ENCODE measurements around the gene SLC38A3. TPM values are rescaled to one million over a fixed set of nuclear protein-coding genes. Genes with fewer than 3 reads are reported as not detected.

The SLC38A3 gene
- total and polyA plus RNA-seq, 2 of the 8 experiments (the other 6 are each of a cell fraction or from before 2014, with no cell fraction given): 1.2 to 3.7 TPM

DNA sequence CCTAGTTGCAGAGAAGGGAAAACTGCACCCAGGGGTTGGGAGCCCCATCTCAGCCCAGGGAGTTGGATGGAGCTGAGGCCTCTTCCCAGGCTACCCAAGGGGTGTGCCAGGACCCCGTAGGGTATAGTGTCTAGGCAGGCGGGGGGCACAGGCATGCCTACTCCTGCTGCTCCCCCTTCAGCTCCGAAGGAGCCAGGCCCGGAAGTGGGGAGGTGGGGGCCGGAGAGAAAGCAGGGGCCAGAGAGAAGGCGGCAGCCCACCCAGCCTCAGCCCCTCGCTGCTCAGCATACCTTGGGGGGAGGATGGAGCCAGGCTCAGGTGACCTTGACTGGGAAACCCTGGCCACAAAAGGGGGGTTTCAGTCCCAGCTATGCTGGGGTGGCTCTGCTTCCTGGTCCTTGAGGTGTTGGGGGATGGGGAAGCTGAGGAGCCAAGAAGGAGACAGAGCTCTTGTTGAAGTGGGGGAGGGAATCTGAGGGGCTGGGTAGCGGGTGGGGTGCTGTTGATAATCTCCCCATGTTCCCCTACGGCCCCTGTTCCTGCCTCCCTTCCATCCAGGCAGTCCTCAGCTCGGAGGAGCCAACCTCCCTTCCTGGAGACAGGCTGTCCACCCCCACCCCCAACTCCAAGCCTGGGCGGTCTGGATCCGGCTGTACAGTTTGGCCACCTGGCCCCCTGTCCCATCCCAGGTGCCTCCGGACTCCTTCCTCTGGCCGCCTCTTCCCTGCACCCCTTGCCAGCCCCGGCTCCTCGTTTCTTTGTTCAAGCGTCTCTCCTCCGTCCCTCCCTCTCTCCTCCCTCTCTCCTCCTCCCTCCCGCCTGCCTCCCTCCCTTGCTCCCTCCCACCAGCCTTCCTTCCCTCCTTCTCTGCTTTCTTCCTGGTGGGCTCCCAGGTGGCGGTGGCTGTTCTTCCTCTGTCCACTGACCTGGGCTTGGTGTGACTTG, 48.2 kb upstream of the SLC38A3 start:
- WGBS, 2 experiments (ENCODE audit: extremely low coverage in 1 of 2, insufficient coverage in 1 of 2, insufficient read length in 1 of 2, insufficient replicate concordance in 2 of 2, low coverage in 1 of 2, low lambda C conversion rate in 2 of 2, missing lambda C conversion rate in 1 of 2): 10% methylated on average over 15 of the region's 20 CpGs; no CpG with 5 or more reads in 1 of the 2 experiments
- Histone ChIP-seq H3K9ac (replicated peaks in 1 of 4; ENCODE audit: extremely low read depth in 1 of 4, low read depth in 3 of 4, low read length in 3 of 4) (peak overlapping the region in 2 of 4 experiments; percentile 51 to 54; a peak in 4 of 7 replicates), H3K4me3 (ENCODE audit: extremely low read depth in 1 of 4, insufficient read depth in 2 of 4, low read depth in 3 of 4, low read length in 4 of 4) (peak overlapping the region; percentile 69 to 78 (median 72)), H4K8ac (ENCODE audit: extremely low read depth, insufficient read depth, low read length) (peak overlapping the region; percentile 32; the same call in 1 of the 2 replicates), H3K23ac (ENCODE audit: insufficient read length) (no peak overlapping the region), H2BK20ac (ENCODE audit: low read length) (peak overlapping the region; percentile 55; the same call in 1 of the 2 replicates), H3K27me3 (replicated peaks in 1 of 4; ENCODE audit: control insufficient read depth in 3 of 4, extremely low read depth in 1 of 4, insufficient read depth in 3 of 4, low read length in 3 of 4) (peaks cover 2 to 19% (median 15%) of the 10 kb centered on the region in 4 experiments; a peak in 6 of 7 replicates), H3K9me3 (ENCODE audit: insufficient read depth in 2 of 2, low read depth in 1 of 2, low read length in 1 of 2) (no peaks in the 10 kb centered on the region), H3K4ac (replicated peaks; ENCODE audit: insufficient read length, low read depth, low read length) (peak overlapping the region; percentile 98), H3K79me2 (ENCODE audit: control insufficient read depth in 1 of 2, insufficient read depth in 2 of 2, low read length in 2 of 2) (peaks cover 0 to 24% of the 10 kb centered on the region in 2 experiments; a peak in 2 of 4 replicates), H2AK5ac (ENCODE audit: low read depth, low read length) (no peak overlapping the region), H2BK120ac (replicated peaks; ENCODE audit: low read depth, low read length) (peak overlapping the region; percentile 48), H3K4me1 (replicated peaks in 1 of 4; ENCODE audit: control insufficient read depth in 3 of 4, insufficient read depth in 4 of 4, low read length in 3 of 4) (peaks cover 0 to 37% (median 29%) of the 10 kb centered on the region in 4 experiments; a peak in 6 of 7 replicates), H2AFZ (ENCODE audit: low read length) (no peak overlapping the region), H3K23me2 (ENCODE audit: low read depth, low read length) (peaks cover 17% of the 10 kb centered on the region; the same call in 1 of the 2 replicates), H2BK12ac (ENCODE audit: low read depth, low read length) (peak overlapping the region; percentile 84; the same call in 1 of the 2 replicates), H3K56ac (replicated peaks; ENCODE audit: insufficient read length, low read depth, low read length) (peak overlapping the region; percentile 54), H3K4me2 (ENCODE audit: insufficient read depth in 1 of 2, low read depth in 2 of 2, low read length in 2 of 2) (peak overlapping the region; percentile 94 to 97), H2BK15ac (ENCODE audit: low read length) (peak overlapping the region; percentile 92), H2BK5ac (ENCODE audit: low read depth, low read length) (peak overlapping the region; percentile 93; the same call in 1 of the 2 replicates), H4K91ac (replicated peaks; ENCODE audit: insufficient read length, low read length) (peak overlapping the region; percentile 97), H3K27ac (ENCODE audit: low read depth, low read length) (peak overlapping the region; percentile 34; the same call in 1 of the 2 replicates), H3K18ac (ENCODE audit: extremely low read depth, low read length) (peak overlapping the region; percentile 97), H4K20me1 (replicated peaks in 1 of 2; ENCODE audit: control insufficient read depth in 1 of 2, insufficient read depth in 2 of 2, low read length in 2 of 2) (peaks cover 3 to 12% of the 10 kb centered on the region in 2 experiments), H4K5ac (ENCODE audit: insufficient read length, low read depth, low read length) (peak overlapping the region; percentile 60), H3K36me3 (ENCODE audit: control insufficient read depth in 2 of 4, insufficient read depth in 4 of 4, low read length in 3 of 4) (peaks cover 4 to 12% (median 9%) of the 10 kb centered on the region in 4 experiments; a peak in 5 of 8 replicates), H3K14ac (ENCODE audit: insufficient read length) (no peak overlapping the region), H3K79me1 (ENCODE audit: low read depth, low read length) (peaks cover 12% of the 10 kb centered on the region)
- CTCF ChIA-PET (ENCODE audit: partially characterized antibody): interaction anchor here (0.6 to 2.0 kb wide), 23 partner anchors 9 to 246 kb away, joined by 3 to 21 read pairs (median 4); no protein-coding TSS in a partner anchor
- DNase-seq (ENCODE audit: low read depth in 1 of 2, low spot score in 2 of 2) (peak in 1 of 2 experiments; percentile 71), FAIRE-seq (no peak)
- POLR2A ChIA-PET (ENCODE audit: partially characterized antibody): interaction anchor here (0.9 to 6.6 kb wide), 16 partner anchors 9 to 108 kb away, joined by 3 to 65 read pairs (median 6); partner anchors contain the start of gene GNAT1
- TF ChIP-seq CHD1 (IDR thresholded peaks at IDR 0.05; ENCODE audit: low read depth, low read length): no peak

All from H1 (cell line).